Neural crest cell (in vitro differentiated cells): ENCODE results near the gene PLAC1. TPM values are rescaled to one million over a fixed set of nuclear protein-coding genes. Genes with fewer than 3 reads are reported as not detected.

Experiments
- DNase-seq: peaks from one replicate; pipeline ENCODE4 v3.0.0; 2021; ENCODE audit warnings: low read depth, mixed read lengths, low spot score
- H3K27ac Mint-ChIP-seq: one replicate; pipeline ENCODE4 v1.8.0; 2021; ENCODE audit warnings: mild to moderate bottlenecking, mixed read lengths; ENCODE audit not compliant: unreplicated experiment
- H3K27me3 Mint-ChIP-seq: 2 replicates; pipeline ENCODE4 v1.8.0; 2021; ENCODE audit warnings: low read depth, mild to moderate bottlenecking, mixed read lengths
- H3K36me3 Mint-ChIP-seq: 2 replicates; pipeline ENCODE4 v1.8.0; 2021; ENCODE audit warnings: low read depth, mild to moderate bottlenecking, mixed read lengths
- H3K4me1 Mint-ChIP-seq: 2 replicates; pipeline ENCODE4 v1.8.0; 2021; ENCODE audit warnings: mixed read lengths
- H3K4me3 Mint-ChIP-seq: one replicate; pipeline ENCODE4 v1.8.0; 2021; ENCODE audit warnings: mild to moderate bottlenecking, mixed read lengths
- H3K9me3 Mint-ChIP-seq: 2 replicates; pipeline ENCODE4 v1.8.0; 2021; ENCODE audit warnings: mixed read lengths
- CTCF ChIP-seq: fragments of 200-600 bp; sonication (generic); conservative IDR thresholded peaks from 2 replicates; pipeline ENCODE4 v1.5.0; 2021; ENCODE audit warnings: antibody characterized with exemption, mild to moderate bottlenecking
- total RNA-seq: library from RNA; stranded (reverse); gene quantifications from 2 replicates; pipeline ENCODE4 v1.2.1, GENCODE V29; 2021

PLAC1 gene
- total RNA-seq, 1 donor from 2014 or later, result not detected

- TF ChIP-seq CTCF, result no peak
- Mint-ChIP-seq H3K36me3 (peaks cover 2% of the 10 kb centered on the region), H3K4me3 (no peak overlapping the region), H3K27me3 (no peaks in the 10 kb centered on the region), H3K4me1 (peaks cover 5% of the 10 kb centered on the region), H3K9me3 (peaks cover 7% of the 10 kb centered on the region), H3K27ac (no peak overlapping the region)
- DNase-seq, result no peak
Observed at GRCh38 chrX:134562002-134562401, 96.3 kb downstream of the PLAC1 start.

GRCh38 chrX:134558133-134558532 is 100.1 kb downstream of the PLAC1 start:
- no peak overlapping the region for H3K27ac Mint-ChIP-seq
- no peak overlapping the region for H3K4me3 Mint-ChIP-seq
- DNase-seq, result no peak
- no peak for TF ChIP-seq CTCF
- peaks cover 11% of the 10 kb centered on the region for H3K4me1 Mint-ChIP-seq
- peaks cover 7% of the 10 kb centered on the region for H3K27me3 Mint-ChIP-seq
- peaks cover 2% of the 10 kb centered on the region for H3K36me3 Mint-ChIP-seq
- H3K9me3 Mint-ChIP-seq, result peaks cover 7% of the 10 kb centered on the region

GRCh38 chrX:134554291-134554690 is 104.0 kb downstream of the PLAC1 start:
- no peak overlapping the region for H3K27ac Mint-ChIP-seq
- no peaks in the 10 kb centered on the region for H3K36me3 Mint-ChIP-seq
- H3K4me3 Mint-ChIP-seq, result no peak overlapping the region
- peaks cover 26% of the 10 kb centered on the region for H3K4me1 Mint-ChIP-seq
- peaks cover 31% of the 10 kb centered on the region for H3K27me3 Mint-ChIP-seq
- DNase-seq, result no peak
- TF ChIP-seq CTCF, result no peak
- no peaks in the 10 kb centered on the region for H3K9me3 Mint-ChIP-seq

- TF ChIP-seq CTCF, result no peak
- peaks cover 35% of the 10 kb centered on the region for H3K27me3 Mint-ChIP-seq
- DNase-seq, result no peak
- H3K4me3 Mint-ChIP-seq, result no peak overlapping the region
- H3K4me1 Mint-ChIP-seq, result peaks cover 34% of the 10 kb centered on the region
- no peaks in the 10 kb centered on the region for H3K36me3 Mint-ChIP-seq
- no peak overlapping the region for H3K27ac Mint-ChIP-seq
- no peaks in the 10 kb centered on the region for H3K9me3 Mint-ChIP-seq
Observed at GRCh38 chrX:134552351-134552750, 105.9 kb downstream of the PLAC1 start.

- Mint-ChIP-seq H3K36me3 (no peaks in the 10 kb centered on the region), H3K27ac (no peak overlapping the region), H3K27me3 (peaks cover 35% of the 10 kb centered on the region), H3K9me3 (no peaks in the 10 kb centered on the region), H3K4me1 (peaks cover 30% of the 10 kb centered on the region), H3K4me3 (peak overlapping the region; percentile 76)
- no peak for DNase-seq
- no peak for TF ChIP-seq CTCF
Observed at GRCh38 chrX:134551376-134552048, 106.8 kb downstream of the PLAC1 start.
